Mesenchymal stem cell (in vitro differentiated cells and primary cell): ENCODE results near the gene FGFR2.

Source experiments
- DNase-seq: peaks from one replicate; pipeline ENCODE4 v3.0.0-alpha.2; 2013
- H2AFZ ChIP-seq: one replicate; pipeline ENCODE4 v1.6.1; 2013; ENCODE audit warnings: low read depth, mild to moderate bottlenecking, control low read depth, inconsistent platforms, low read length, moderate library complexity
- H2AK5ac ChIP-seq: 2 replicates; pipeline ENCODE4 v1.6.1; 2013; ENCODE audit warnings: low read length, moderate library complexity, mild to moderate bottlenecking, inconsistent platforms; ENCODE audit not compliant: severe bottlenecking
- H2BK120ac ChIP-seq: one replicate; pipeline ENCODE4 v1.6.1; 2013; ENCODE audit warnings: low read depth, mild to moderate bottlenecking, inconsistent platforms, low read length, moderate library complexity
- H2BK12ac ChIP-seq, 2 experiments: one replicate each; pipeline ENCODE4 v1.6.1; 2013; ENCODE audit warnings: inconsistent platforms in 2 of 2, low read length in 2 of 2, mild to moderate bottlenecking in 2 of 2, moderate library complexity in 2 of 2, control low read depth in 1 of 2
- H2BK15ac ChIP-seq: one replicate; pipeline ENCODE4 v1.6.1; 2013; ENCODE audit warnings: mild to moderate bottlenecking, low read depth, inconsistent platforms; ENCODE audit not compliant: poor library complexity, severe bottlenecking
- H2BK5ac ChIP-seq: 2 replicates; pipeline ENCODE4 v1.6.1; 2013; ENCODE audit warnings: low read depth, mild to moderate bottlenecking, low read length, control low read depth, inconsistent platforms; ENCODE audit not compliant: poor library complexity, severe bottlenecking
- H3K14ac ChIP-seq, 2 experiments: one replicate each; pipeline ENCODE4 v1.6.1; 2013; ENCODE audit warnings: inconsistent platforms in 2 of 2, low read length in 2 of 2, control low read depth in 1 of 2, mild to moderate bottlenecking in 1 of 2, moderate library complexity in 1 of 2
- H3K18ac ChIP-seq, 2 experiments: one replicate each; pipeline ENCODE4 v1.6.1; 2013; ENCODE audit warnings: inconsistent platforms in 2 of 2, low read length in 2 of 2, control low read depth in 1 of 2, low read depth in 1 of 2, mild to moderate bottlenecking in 1 of 2
- H3K23ac ChIP-seq, 2 experiments: one replicate each; pipeline ENCODE4 v1.6.1; 2013; ENCODE audit warnings: inconsistent platforms in 2 of 2, low read length in 2 of 2, mild to moderate bottlenecking in 2 of 2, moderate library complexity in 2 of 2, control low read depth in 1 of 2
- H3K27ac ChIP-seq: 2 replicates; pipeline ENCODE4 v1.5.1; 2013; ENCODE audit warnings: mild to moderate bottlenecking, moderate library complexity, low read length, control low read depth, inconsistent platforms; ENCODE audit not compliant: poor library complexity, severe bottlenecking
- H3K27me3 ChIP-seq, 2 experiments: 2 replicates each; pipeline versions ENCODE4 v1.6.1 to v1.7.0; 2013; ENCODE audit warnings: low read length in 2 of 2, mild to moderate bottlenecking in 2 of 2, moderate library complexity in 2 of 2, control low read depth in 1 of 2, inconsistent platforms in 1 of 2; ENCODE audit not compliant: control insufficient read depth in 1 of 2, insufficient read depth in 1 of 2
- H3K36me3 ChIP-seq, 2 experiments: 2 replicates each; pipeline versions ENCODE4 v1.6.1 to v1.7.0; 2013; ENCODE audit warnings: low read length in 2 of 2, control low read depth in 1 of 2, inconsistent platforms in 1 of 2, low read depth in 1 of 2, mild to moderate bottlenecking in 1 of 2; ENCODE audit not compliant: insufficient read depth in 2 of 2, control insufficient read depth in 1 of 2
- H3K4ac ChIP-seq, 2 experiments: one replicate each; pipeline ENCODE4 v1.6.1; 2013; ENCODE audit warnings: inconsistent platforms in 2 of 2, low read length in 2 of 2, mild to moderate bottlenecking in 2 of 2, moderate library complexity in 2 of 2, control low read depth in 1 of 2, low read depth in 1 of 2
- H3K4me1 ChIP-seq: 2 replicates; pipeline ENCODE4 v1.6.1; 2013; ENCODE audit warnings: low read depth, low read length, control low read depth; ENCODE audit not compliant: control insufficient read depth, insufficient read depth
- H3K4me2 ChIP-seq: 2 replicates; pipeline ENCODE4 v1.6.1; 2013; ENCODE audit warnings: low read length, mild to moderate bottlenecking, inconsistent platforms; ENCODE audit not compliant: poor library complexity, severe bottlenecking
- H3K4me3 ChIP-seq, 2 experiments: 2 replicates each; pipeline versions ENCODE4 v1.5.1 to v1.7.0; 2013; ENCODE audit warnings: low read length in 2 of 2, mild to moderate bottlenecking in 2 of 2, control low read depth in 1 of 2, low read depth in 1 of 2; ENCODE audit not compliant: insufficient read depth in 1 of 2
- H3K79me1 ChIP-seq: replicated peaks from 2 replicates; pipeline ENCODE4 v1.6.1; 2013; ENCODE audit warnings: mild to moderate bottlenecking, control low read depth, low read length, inconsistent platforms; ENCODE audit not compliant: poor library complexity, severe bottlenecking
- H3K9ac ChIP-seq: 2 replicates; pipeline ENCODE4 v1.7.0; 2013; ENCODE audit warnings: mild to moderate bottlenecking, low read length, moderate library complexity
- H3K9me3 ChIP-seq: 2 replicates; pipeline ENCODE4 v1.7.0; 2013; ENCODE audit warnings: mild to moderate bottlenecking, low read length; ENCODE audit not compliant: control insufficient read depth
- H4K8ac ChIP-seq: one replicate; pipeline ENCODE4 v1.6.1; 2013; ENCODE audit warnings: inconsistent platforms, mild to moderate bottlenecking, low read length, moderate library complexity
- H4K91ac ChIP-seq: one replicate; pipeline ENCODE4 v1.6.1; 2013; ENCODE audit warnings: mild to moderate bottlenecking, low read length, inconsistent platforms
- WGBS: methylation state at CpG from one replicate; pipeline ENCODE4 v1.1.7; 2013; ENCODE audit warnings: mixed read lengths; 5-methylcytosine and 5-hydroxymethylcytosine counted together

Gene FGFR2

DNA sequence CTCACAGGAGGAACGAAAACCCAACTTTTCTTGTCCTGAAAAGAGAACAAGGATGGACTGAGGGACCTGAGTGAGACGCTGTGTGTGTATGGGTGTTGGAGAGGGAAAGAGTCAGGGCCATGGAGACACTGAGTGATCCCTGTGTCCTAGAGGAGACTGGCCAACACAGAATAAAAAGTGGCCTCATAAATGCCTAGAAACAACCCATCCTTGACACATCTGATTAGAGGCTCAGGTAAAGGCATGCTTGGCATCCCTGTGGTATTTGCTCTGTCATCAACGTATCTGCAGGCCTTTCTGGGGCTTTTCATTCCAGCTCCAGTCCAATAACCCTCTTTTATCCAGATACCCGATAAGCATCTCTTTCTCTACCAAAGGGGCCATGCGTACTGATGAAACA is 86.3 kb downstream of the FGFR2 start:
- 77% methylated on average over 5 of the region's 5 CpGs for WGBS
- Histone ChIP-seq H3K4me1 (peaks cover 10% of the 10 kb centered on the region), H3K23ac (no peak overlapping the region), H2BK120ac (no peak overlapping the region), H3K27ac (no peak overlapping the region), H2BK15ac (no peak overlapping the region), H2BK5ac (no peak overlapping the region), H3K9ac (no peak overlapping the region), H3K79me1 (no peaks in the 10 kb centered on the region), H2AK5ac (no peak overlapping the region), H3K4ac (no peak overlapping the region), H4K8ac (no peak overlapping the region), H2BK12ac (no peak overlapping the region), H3K9me3 (no peaks in the 10 kb centered on the region), H3K36me3 (no peaks in the 10 kb centered on the region), H2AFZ (no peak overlapping the region), H3K4me3 (no peak overlapping the region), H4K91ac (no peak overlapping the region), H3K4me2 (no peak overlapping the region), H3K14ac (no peak overlapping the region), H3K27me3 (no peaks in the 10 kb centered on the region), H3K18ac (no peak overlapping the region)
- DNase-seq: no peak

DNA sequence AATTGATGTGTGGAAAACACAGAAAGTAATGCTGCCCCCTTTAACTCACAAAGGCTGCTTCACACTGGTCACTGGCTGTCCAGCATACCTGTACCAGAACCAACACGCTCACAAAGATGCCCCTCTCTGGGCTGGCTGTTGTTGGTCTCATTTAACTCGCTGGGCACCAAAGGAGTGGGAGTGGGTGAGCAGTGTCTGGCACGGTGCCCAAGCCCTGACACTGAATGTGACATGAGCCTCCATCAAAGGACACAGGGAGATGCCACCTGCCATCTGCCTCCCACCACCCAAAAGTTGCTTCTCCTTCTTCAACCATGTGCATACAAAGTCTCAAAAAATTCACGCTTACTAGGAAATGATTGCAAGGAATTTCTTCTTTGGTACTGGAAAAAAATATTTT is 86.8 kb downstream of the FGFR2 start:
- no peak overlapping the region for H2AK5ac ChIP-seq
- WGBS: 78% methylated on average over 3 of the region's 4 CpGs
- H3K27me3 ChIP-seq: no peaks in the 10 kb centered on the region
- H3K9ac ChIP-seq: no peak overlapping the region
- no peak overlapping the region for H2BK15ac ChIP-seq
- H3K4me3 ChIP-seq: no peak overlapping the region
- no peak overlapping the region for H4K8ac ChIP-seq
- H3K18ac ChIP-seq: no peak overlapping the region
- H3K27ac ChIP-seq: no peak overlapping the region
- no peak overlapping the region for H3K4me2 ChIP-seq
- H3K36me3 ChIP-seq: no peaks in the 10 kb centered on the region
- H2BK12ac ChIP-seq: no peak overlapping the region
- H2BK120ac ChIP-seq: no peak overlapping the region
- H3K9me3 ChIP-seq: no peaks in the 10 kb centered on the region
- no peak overlapping the region for H2AFZ ChIP-seq
- no peak overlapping the region for H2BK5ac ChIP-seq
- no peak for DNase-seq
- peaks cover 10% of the 10 kb centered on the region for H3K4me1 ChIP-seq
- H3K14ac ChIP-seq: no peak overlapping the region
- H3K79me1 ChIP-seq: no peaks in the 10 kb centered on the region
- H4K91ac ChIP-seq: no peak overlapping the region
- H3K4ac ChIP-seq: no peak overlapping the region
- H3K23ac ChIP-seq: no peak overlapping the region

DNA sequence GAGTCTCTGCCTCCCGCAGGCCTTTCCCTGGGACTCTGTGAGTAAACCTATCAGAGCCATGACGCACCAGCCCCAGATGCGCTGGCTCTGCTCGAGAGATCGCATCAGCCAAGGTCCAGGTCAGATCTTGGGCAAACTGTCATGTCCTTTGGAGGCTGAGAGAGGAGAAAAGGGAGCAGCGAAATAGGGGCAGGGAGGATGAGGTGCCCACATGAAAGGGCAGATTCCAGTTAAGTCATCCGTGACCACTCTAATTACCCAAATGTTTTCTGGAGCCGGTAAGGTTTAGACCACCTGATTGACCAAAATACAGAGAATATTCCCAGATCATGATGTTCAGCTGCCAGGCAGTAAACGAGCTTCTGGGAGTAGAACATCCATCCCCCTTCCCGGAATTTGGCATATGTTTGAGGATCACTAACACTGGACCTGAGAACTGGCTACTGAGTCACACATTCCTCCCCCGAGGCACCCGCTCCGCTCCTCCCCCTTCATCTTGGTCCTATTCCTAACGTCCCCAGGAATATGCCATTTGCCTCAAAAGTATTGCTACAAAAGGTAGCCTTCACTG is 88.0 kb downstream of the FGFR2 start:
- Histone ChIP-seq H3K36me3 (no peaks in the 10 kb centered on the region), H2BK15ac (no peak overlapping the region), H2AK5ac (no peak overlapping the region), H3K4me3 (no peak overlapping the region), H3K4me1 (peaks cover 10% of the 10 kb centered on the region), H3K4ac (no peak overlapping the region), H3K9me3 (no peaks in the 10 kb centered on the region), H2BK5ac (no peak overlapping the region), H2AFZ (no peak overlapping the region), H2BK120ac (no peak overlapping the region), H3K23ac (no peak overlapping the region), H3K18ac (no peak overlapping the region), H3K27ac (no peak overlapping the region), H4K91ac (no peak overlapping the region), H4K8ac (no peak overlapping the region), H3K27me3 (peaks cover 0 to 6% of the 10 kb centered on the region in 2 experiments), H3K9ac (no peak overlapping the region), H2BK12ac (no peak overlapping the region), H3K14ac (no peak overlapping the region), H3K79me1 (no peaks in the 10 kb centered on the region), H3K4me2 (no peak overlapping the region)
- 73% methylated on average over 14 of the region's 14 CpGs for WGBS
- no peak for DNase-seq

- H2BK120ac ChIP-seq: no peak overlapping the region
- H4K8ac ChIP-seq: no peak overlapping the region
- H3K14ac ChIP-seq: no peak overlapping the region
- 84% methylated on average over 3 of the region's 3 CpGs for WGBS
- no peak for DNase-seq
- no peak overlapping the region for H2BK12ac ChIP-seq
- no peaks in the 10 kb centered on the region for H3K9me3 ChIP-seq
- H3K9ac ChIP-seq: no peak overlapping the region
- no peak overlapping the region for H3K18ac ChIP-seq
- no peaks in the 10 kb centered on the region for H3K79me1 ChIP-seq
- H3K4me3 ChIP-seq: no peak overlapping the region
- H3K23ac ChIP-seq: no peak overlapping the region
- H3K4me2 ChIP-seq: no peak overlapping the region
- H4K91ac ChIP-seq: no peak overlapping the region
- H3K4ac ChIP-seq: no peak overlapping the region
- no peak overlapping the region for H2BK5ac ChIP-seq
- no peak overlapping the region for H3K27ac ChIP-seq
- peaks cover 10% of the 10 kb centered on the region for H3K4me1 ChIP-seq
- no peak overlapping the region for H2BK15ac ChIP-seq
- no peak overlapping the region for H2AFZ ChIP-seq
- peak overlapping the region; percentile 35 for H2AK5ac ChIP-seq
- H3K36me3 ChIP-seq: no peaks in the 10 kb centered on the region
- peaks cover 0 to 11% of the 10 kb centered on the region in 2 experiments for H3K27me3 ChIP-seq
Measured at GRCh38 chr10:121509796-121510195, 88.4 kb downstream of the FGFR2 start.
